Osteoblast (primary cell): ENCODE data around the gene ATAD3B. TPM values are rescaled to one million over a fixed set of nuclear protein-coding genes. Genes with fewer than 3 reads are reported as not detected.
"Not testable (repeated sequence)": the region's sequence is repeated elsewhere in the genome, so short reads cannot be mapped to it uniquely, and the experiment has no call there.

Experiments used
- DNase-seq: peaks from one replicate; pipeline ENCODE4 v3.0.0; 2011; ENCODE audit warnings: low spot score, mixed read lengths; ENCODE audit not compliant: insufficient read length; ENCODE audit errors: missing footprints
- H2AFZ ChIP-seq: 2 replicates; pipeline ENCODE4 v1.6.0; 2011; ENCODE audit warnings: mild to moderate bottlenecking, low read length
- H3K27ac ChIP-seq: 2 replicates; pipeline ENCODE4 v1.5.1; 2011; ENCODE audit warnings: mild to moderate bottlenecking, low read depth, low read length, moderate library complexity
- H3K27me3 ChIP-seq: 2 replicates; pipeline ENCODE4 v1.6.0; 2012; ENCODE audit warnings: mild to moderate bottlenecking, control low read depth, inconsistent platforms, low read length, moderate library complexity; ENCODE audit not compliant: insufficient read depth
- H3K36me3 ChIP-seq: 2 replicates; pipeline ENCODE4 v1.5.1; 2011; ENCODE audit warnings: mild to moderate bottlenecking, low read length, control low read depth, moderate library complexity; ENCODE audit not compliant: insufficient read depth
- H3K4me1 ChIP-seq: 2 replicates; pipeline ENCODE4 v1.5.1; 2011; ENCODE audit warnings: mild to moderate bottlenecking, low read length, control low read depth, moderate library complexity; ENCODE audit not compliant: insufficient read depth
- H3K4me2 ChIP-seq: 2 replicates; pipeline ENCODE4 v1.6.0; 2011; ENCODE audit warnings: mild to moderate bottlenecking, low read length; ENCODE audit not compliant: insufficient read depth
- H3K4me3 ChIP-seq: fragments of 200-600 bp; sonication (generic); 3 replicates; pipeline ENCODE4 v1.5.1; 2012; ENCODE audit warnings: mild to moderate bottlenecking, low read length, inconsistent platforms; ENCODE audit not compliant: insufficient read depth
- H3K79me2 ChIP-seq: 2 replicates; pipeline ENCODE4 v1.6.0; 2012; ENCODE audit warnings: mild to moderate bottlenecking, low read length, control low read depth, inconsistent platforms; ENCODE audit not compliant: insufficient read depth
- H3K9me3 ChIP-seq: 2 replicates; pipeline ENCODE4 v1.5.1; 2011; ENCODE audit warnings: low read depth, low read length, control low read depth
- H4K20me1 ChIP-seq: 2 replicates; pipeline ENCODE4 v1.6.0; 2012; ENCODE audit warnings: mild to moderate bottlenecking, low read length, control low read depth; ENCODE audit not compliant: insufficient read depth
- CTCF ChIP-seq: IDR thresholded peaks from 2 replicates; pipeline ENCODE4 v1.5.1; 2011; ENCODE audit warnings: mild to moderate bottlenecking, low read depth, low read length, moderate library complexity; ENCODE audit errors: extremely low read depth
- total RNA-seq: library from RNA; depleted of rRNA; stranded (reverse); fragments of >200 nt; gene quantifications from 2 replicates; pipeline ENCODE4 v1.2.3, GENCODE V29; 2012

The ATAD3B gene
- total RNA-seq, 1 donor = 14.5 TPM

- peak; percentile 65 for DNase-seq
- Histone ChIP-seq H4K20me1 (peaks cover 4% of the 10 kb centered on the region), H3K36me3 (peaks cover 8% of the 10 kb centered on the region), H3K4me2 (peak overlapping the region; percentile 98), H2AFZ (peak overlapping the region; percentile 96), H3K4me3 (peak overlapping the region; percentile 99), H3K79me2 (peaks cover 28% of the 10 kb centered on the region), H3K4me1 (peaks cover 7% of the 10 kb centered on the region), H3K27ac (peak overlapping the region; percentile 97), H3K9me3 (no peaks in the 10 kb centered on the region), H3K27me3 (no peaks in the 10 kb centered on the region)
- TF ChIP-seq CTCF = no peak
Observed at GRCh38 chr1:1510912-1511532, 39.5 kb downstream of the ATAD3B start.

GRCh38 chr1:1511533-1512285 is 40.1 kb downstream of the ATAD3B start, which contains the start of gene ATAD3A:
TSS of gene ATAD3A (plus strand) at chr1:1512162. CDS start at chr1:1512269, 107 bp downstream.
- Histone ChIP-seq H3K4me2 (peak within 1 kb of the TSS; percentile 98), H3K79me2 (peaks cover 31% of the 10 kb centered on the region), H3K27me3 (no peaks in the 10 kb centered on the region), H3K36me3 (peaks cover 8% of the 10 kb centered on the region), H3K4me3 (peak within 1 kb of the TSS; percentile 99), H3K27ac (peak within 1 kb of the TSS; percentile 97), H3K9me3 (no peaks in the 10 kb centered on the region), H2AFZ (peak within 1 kb of the TSS; percentile 96), H4K20me1 (peaks cover 4% of the 10 kb centered on the region), H3K4me1 (peaks cover 7% of the 10 kb centered on the region)
- peak; percentile 100 for DNase-seq
- no peak for TF ChIP-seq CTCF

- not testable (repeated sequence) for H3K27ac ChIP-seq, DNase-seq
- peak overlapping the region; percentile 48 for H3K4me2 ChIP-seq
Observed at GRCh38 chr1:1512425-1512824, 40.9 kb downstream of the ATAD3B start.

GRCh38 chr1:1513675-1514074 is 42.1 kb downstream of the ATAD3B start:
- not testable (repeated sequence) for H2AFZ ChIP-seq, H3K9me3 ChIP-seq, H4K20me1 ChIP-seq, H3K4me1 ChIP-seq, H3K27ac ChIP-seq, H3K27me3 ChIP-seq, DNase-seq
- peaks cover 15% of the 10 kb centered on the region for H3K36me3 ChIP-seq
- peaks cover 33% of the 10 kb centered on the region for H3K79me2 ChIP-seq
- peak overlapping the region; percentile 39 for H3K4me3 ChIP-seq
- peak overlapping the region; percentile 36 for H3K4me2 ChIP-seq

More at GRCh38 chr1:1512425-1512824, 40.9 kb downstream of the ATAD3B start:
- H3K4me1 ChIP-seq, H3K9me3 ChIP-seq, H4K20me1 ChIP-seq, H3K36me3 ChIP-seq, H2AFZ ChIP-seq, H3K27me3 ChIP-seq: not testable (repeated sequence)
- peaks cover 31% of the 10 kb centered on the region for H3K79me2 ChIP-seq
- peak overlapping the region; percentile 99 for H3K4me3 ChIP-seq

GRCh38 chr1:1514376-1514775 is 42.8 kb downstream of the ATAD3B start:
- H3K27me3 ChIP-seq, DNase-seq, H2AFZ ChIP-seq, H3K9me3 ChIP-seq, H3K27ac ChIP-seq, H3K4me1 ChIP-seq, H4K20me1 ChIP-seq, H3K4me3 ChIP-seq, H3K4me2 ChIP-seq: not testable (repeated sequence)
- H3K79me2 ChIP-seq = peaks cover 33% of the 10 kb centered on the region
- H3K36me3 ChIP-seq = peaks cover 15% of the 10 kb centered on the region

- H3K9me3 ChIP-seq, H4K20me1 ChIP-seq, H3K27me3 ChIP-seq, H2AFZ ChIP-seq, H3K4me3 ChIP-seq, H3K4me2 ChIP-seq, H3K4me1 ChIP-seq, H3K27ac ChIP-seq: not testable (repeated sequence)
- Histone ChIP-seq H3K36me3 (peaks cover 24% of the 10 kb centered on the region), H3K79me2 (peaks cover 33% of the 10 kb centered on the region)
- peak; percentile 22 for DNase-seq
Observed at GRCh38 chr1:1516923-1517322, 45.4 kb downstream of the ATAD3B start.
